A549 treated with CORT108297 at 1 μM for 4 hours (cell line): Measurements from ENCODE around the gene ABCC5. TPM values are rescaled to one million over a fixed set of nuclear protein-coding genes. Genes with fewer than 3 reads are reported as not detected.

Source experiments
- total RNA-seq: library from RNA; stranded (reverse); fragments of 200-300 nt; extraction: Qiagen RNA extraction; gene quantifications from 5 replicates; pipeline ENCODE4 v1.2.3, GENCODE V29; 2022

The ABCC5 gene
- total RNA-seq, result 11.2 to 14.8 TPM (median 13.8 TPM) in 5 replicates

DNA sequence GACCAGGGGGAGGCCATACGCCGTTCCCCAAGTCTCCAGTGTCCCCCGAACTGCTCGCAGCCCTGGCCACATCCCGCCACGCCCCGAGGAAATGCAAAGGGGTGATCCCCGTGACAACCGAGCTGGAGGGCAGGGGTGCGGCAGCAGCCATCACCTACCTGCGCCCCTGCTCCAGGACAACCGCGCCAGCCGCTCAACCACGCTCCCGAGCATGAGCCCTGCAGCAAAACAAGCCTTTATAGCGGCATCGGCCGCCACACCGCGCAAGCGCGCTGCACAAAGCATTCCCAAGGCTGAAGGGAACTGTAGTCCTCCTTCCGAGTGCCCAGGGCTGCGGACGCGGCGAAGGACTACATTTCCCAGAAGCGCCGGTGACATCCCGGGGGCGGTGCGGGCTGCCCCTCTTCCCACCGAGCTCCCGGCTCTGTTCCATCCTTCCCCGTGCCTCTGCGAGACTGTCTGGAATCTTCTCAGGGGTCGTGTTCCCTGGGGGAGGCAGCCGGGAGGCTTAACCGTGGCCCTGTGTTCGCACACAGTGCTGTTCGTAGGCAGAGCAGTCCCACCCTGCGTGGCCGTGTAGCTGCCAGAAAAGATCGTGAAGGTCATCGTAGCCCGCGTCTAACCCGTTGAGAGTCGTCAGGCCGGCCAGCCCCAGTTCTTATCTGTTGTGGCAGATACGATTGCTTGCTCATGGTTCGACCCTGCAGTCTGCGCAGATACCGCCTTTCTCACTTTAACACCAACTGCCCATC is at the start of gene ABCC5:
ABCC5 (minus strand) TSS at position 213 of the 752 bp plus-strand sequence. CDS start 3,492 bp downstream, outside the sequence.

DNA sequence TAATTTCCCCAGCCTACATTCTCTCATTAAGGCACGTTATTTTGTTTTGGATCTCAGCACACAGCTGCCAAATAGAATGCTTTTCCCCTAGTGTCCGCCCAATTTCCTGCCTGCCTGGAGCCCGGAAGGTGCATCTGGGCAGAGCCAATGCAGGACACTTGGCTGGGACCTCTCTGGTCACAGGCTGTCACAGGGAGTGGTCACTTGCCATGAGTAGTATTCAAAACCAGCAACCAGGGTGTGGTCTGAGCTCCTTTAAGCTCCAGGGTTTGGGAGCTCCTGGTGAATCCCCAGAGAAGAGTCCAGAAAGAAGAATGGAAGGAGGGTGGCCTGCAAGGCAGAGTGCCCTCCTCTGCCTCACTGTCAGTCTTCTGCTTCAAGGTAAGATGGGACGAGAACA is 35.1 kb upstream of the ABCC5 start, which contains the start of gene HTR3C:
HTR3C (plus strand) TSS at position 281 of the 400 bp plus-strand sequence; CDS start at position 315, 34 bp downstream.

DNA sequence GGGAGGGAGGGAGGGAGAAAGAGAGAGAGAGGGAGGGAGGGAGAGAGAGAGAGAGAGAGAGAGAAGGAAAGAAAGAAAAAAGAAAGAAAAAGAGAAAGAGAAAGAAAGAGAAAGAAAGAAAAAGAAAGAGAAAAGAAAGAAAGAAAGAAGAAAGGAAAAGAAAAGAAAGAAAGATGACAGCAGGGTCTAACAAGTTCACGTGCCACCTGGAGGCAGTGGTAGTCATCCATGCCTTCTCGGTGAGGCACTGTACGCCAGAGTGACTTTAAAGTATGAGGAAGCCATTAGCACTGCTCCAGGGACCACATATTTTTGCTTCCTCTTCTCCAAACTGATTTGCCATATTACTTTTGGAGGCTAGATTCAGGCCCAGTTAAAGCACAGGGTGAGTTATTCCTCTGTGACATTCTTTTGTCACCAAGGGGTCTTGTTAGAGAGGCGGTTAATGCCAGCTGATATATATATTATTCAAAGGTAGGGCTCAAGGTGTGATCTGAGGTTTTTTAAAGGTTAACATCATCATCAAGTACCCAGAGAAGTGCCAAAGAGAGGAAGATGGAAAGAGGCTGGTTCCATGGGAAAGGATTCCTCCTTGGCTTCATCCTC is 13.6 kb upstream of the ABCC5 start, which contains the start of gene HTR3D:
HTR3D (plus strand) TSS at position 556 of the 606 bp plus-strand sequence; CDS start at position 556, 0 bp downstream.

DNA sequence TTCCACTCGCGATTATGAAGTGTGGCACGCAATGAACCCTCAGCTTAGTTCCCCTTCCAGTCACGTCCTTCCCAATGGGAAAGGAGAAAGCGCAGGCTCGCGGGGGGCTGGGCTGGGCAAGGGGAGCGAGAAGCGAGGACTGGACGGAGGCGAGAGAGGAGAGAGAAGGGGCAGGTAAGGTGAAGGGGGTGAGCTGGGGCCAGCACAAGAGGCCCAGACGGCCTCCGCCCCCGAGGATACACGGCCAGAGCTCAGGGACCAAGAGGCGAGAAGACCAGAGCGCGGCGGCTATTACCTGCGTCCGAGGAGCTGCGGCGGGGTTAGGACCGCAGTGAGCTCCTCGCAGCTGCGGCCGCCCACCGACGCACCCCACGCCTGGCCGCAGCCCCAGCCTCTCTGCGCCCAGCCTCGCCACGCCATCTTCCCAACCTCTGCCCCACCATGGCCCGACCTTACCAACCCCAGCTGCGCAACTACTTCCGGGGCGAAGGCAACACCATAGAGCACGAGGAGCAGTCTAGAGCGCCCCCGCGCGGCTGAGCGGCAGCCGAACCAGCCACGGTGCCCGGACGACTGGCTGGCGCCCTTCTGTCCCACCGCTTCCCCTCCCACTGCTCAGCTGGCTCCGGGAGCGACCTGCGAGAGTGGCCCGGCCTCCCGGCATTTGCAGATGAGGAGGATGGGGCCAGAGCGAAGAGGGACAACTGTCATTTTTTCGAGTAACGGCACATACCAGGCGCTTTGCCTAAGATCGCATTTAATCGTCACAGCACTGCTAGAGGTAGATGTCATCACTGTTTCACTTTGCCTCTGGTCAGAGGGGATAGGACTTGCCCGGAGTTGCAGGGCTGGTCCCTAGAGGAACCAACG is 133.0 kb downstream of the ABCC5 start, which contains the start of gene PARL:
PARL (minus strand) TSS at position 454 of the 870 bp plus-strand sequence; CDS start at position 420, 34 bp downstream.

Other genes starting within 250 kb of the ABCC5 start
- 4.4 to 7.4 TPM (median 6.9 TPM) in 5 replicates for gene MAP6D1, start 192.3 kb downstream of the ABCC5 start, total RNA-seq
- 61.4 to 66.8 TPM (median 62.6 TPM) in 5 replicates for gene PARL, start 133.0 kb downstream of the ABCC5 start, total RNA-seq
- gene HTR3D, start 13.9 kb upstream of the ABCC5 start, total RNA-seq, result not detected in 5 replicates
- gene HTR3C, start 35.2 kb upstream of the ABCC5 start, total RNA-seq, result not detected in 5 replicates
- not detected in 5 replicates for gene HTR3E, start 79.2 kb upstream of the ABCC5 start, total RNA-seq
- gene EIF2B5, start 117.5 kb upstream of the ABCC5 start, total RNA-seq, result 29.6 to 30.9 TPM (median 30.0 TPM) in 5 replicates
- 17.8 to 28.6 TPM (median 27.7 TPM) in 5 replicates for gene DVL3, start 137.5 kb upstream of the ABCC5 start, total RNA-seq
- gene AP2M1, start 157.0 kb upstream of the ABCC5 start, total RNA-seq, result 307 to 325 TPM (median 321 TPM) in 5 replicates
- gene ABCF3, start 168.3 kb upstream of the ABCC5 start, total RNA-seq, result 30.4 to 38.0 TPM (median 36.0 TPM) in 5 replicates
- gene VWA5B2, start 211.7 kb upstream of the ABCC5 start, total RNA-seq, result 0.40 to 0.73 TPM (median 0.55 TPM) in 5 replicates
- gene ALG3, start 231.1 kb upstream of the ABCC5 start, total RNA-seq, result 59.2 to 88.0 TPM (median 77.6 TPM) in 5 replicates
- gene EEF1AKMT4, start 231.8 kb upstream of the ABCC5 start, total RNA-seq, result 9.9 to 14.1 TPM (median 12.6 TPM) in 5 replicates
- 0.87 to 1.4 TPM (median 1.3 TPM) in 5 replicates for gene CAMK2N2, start 243.7 kb upstream of the ABCC5 start, total RNA-seq